HEK293 (cell line): ENCODE results near the gene HOXA11.

Experiments used
- ATF2 ChIP-seq: fragments of 450-650 bp; formaldehyde crosslinking; IDR thresholded peaks from 2 replicates; pipeline ENCODE4 v1.5.1; 2016; ENCODE audit warnings: missing biosample characterization, missing genetic modification characterization, low read depth
- CTCF ChIP-seq: fragments of 450-650 bp; formaldehyde crosslinking; IDR thresholded peaks from 2 replicates; pipeline ENCODE4 v1.5.1; 2016; ENCODE audit warnings: missing biosample characterization, missing genetic modification characterization
- PBX3 ChIP-seq: sonication (generic); formaldehyde crosslinking; IDR thresholded peaks from 2 replicates; pipeline ENCODE4 v1.8.1; 2022; ENCODE audit warnings: mild to moderate bottlenecking, moderate library complexity, missing genetic modification reagents
- ZNF121 ChIP-seq: fragments of 450-650 bp; formaldehyde crosslinking; IDR thresholded peaks from 2 replicates; pipeline ENCODE4 v1.5.1; 2016; ENCODE audit warnings: missing biosample characterization, missing genetic modification characterization
- ZNF175 ChIP-seq: fragments of 450-650 bp; formaldehyde crosslinking; IDR thresholded peaks from 2 replicates; pipeline ENCODE4 v1.5.1; 2016; ENCODE audit warnings: missing biosample characterization, missing genetic modification characterization
- ZNF221 ChIP-seq: fragments of 450-650 bp; formaldehyde crosslinking; IDR thresholded peaks from 2 replicates; pipeline ENCODE4 v1.5.1; 2017; ENCODE audit warnings: missing biosample characterization, missing genetic modification characterization, borderline replicate concordance
- ZNF274 ChIP-seq, 2 experiments: fragments of 200-500 bp in 1 of 2; fragments of 450-650 bp in 1 of 2; sonication (Bioruptor generic) in 1 of 2; formaldehyde crosslinking in 1 of 2; IDR thresholded peaks; 2 replicates each; pipeline versions ENCODE4 v1.5.1 to v1.6.1; 2014 to 2016; ENCODE audit warnings: borderline replicate concordance in 1 of 2, inconsistent platforms in 1 of 2, low read length in 1 of 2, missing biosample characterization in 1 of 2, missing genetic modification characterization in 1 of 2
- ZNF350 ChIP-seq: fragments of 450-650 bp; formaldehyde crosslinking; IDR thresholded peaks from 2 replicates; pipeline ENCODE4 v1.5.0; 2017; ENCODE audit warnings: missing biosample characterization, mild to moderate bottlenecking, missing genetic modification characterization
- ZNF449 ChIP-seq: fragments of 450-650 bp; formaldehyde crosslinking; IDR thresholded peaks from 2 replicates; pipeline ENCODE4 v1.5.1; 2017; ENCODE audit warnings: missing biosample characterization, mild to moderate bottlenecking, missing genetic modification characterization, moderate library complexity
- ZNF555 ChIP-seq: fragments of 450-650 bp; formaldehyde crosslinking; conservative IDR thresholded peaks from 2 replicates; pipeline ENCODE4 v1.5.1; 2017; ENCODE audit warnings: missing biosample characterization, mild to moderate bottlenecking, missing genetic modification characterization, inconsistent platforms
- ZNF580 ChIP-seq: fragments of 450-650 bp; formaldehyde crosslinking; IDR thresholded peaks from 2 replicates; pipeline ENCODE4 v1.5.1; 2016; ENCODE audit warnings: missing biosample characterization, missing genetic modification characterization
- ZNF704 ChIP-seq: fragments of 450-650 bp; formaldehyde crosslinking; IDR thresholded peaks from 2 replicates; pipeline ENCODE4 v1.5.1; 2016; ENCODE audit warnings: missing biosample characterization, missing genetic modification characterization

- TF ChIP-seq ZNF580 (tag by site-specific recombination) (no peak), ZNF704 (tag by site-specific recombination) (no peak), CTCF (tag by site-specific recombination) (no peak), ZNF221 (tag by site-specific recombination) (no peak), ZNF449 (tag by site-specific recombination) (no peak), ZNF175 (tag by site-specific recombination) (no peak), PBX3 (CRISPR knock-in tag) (no peak), ZNF121 (tag by site-specific recombination) (no peak), ZNF350 (no peak), ZNF555 (tag by site-specific recombination) (no peak), ATF2 (tag by site-specific recombination) (no peak), ZNF274 (IDR thresholded peaks at IDR 0.05; ENCODE audit: low read length) (no peak), ZNF274 (tag by site-specific recombination; IDR thresholded peaks at IDR 0.05; ENCODE audit: borderline replicate concordance) (no peak)
These were observed 23.1 kb downstream of the HOXA11 start for GRCh38 chr7:27161721-27162560.
